Cerebellar cortex (tissue), 1 donor: ENCODE measurements around the gene SGMS1.
"Not testable (repeated sequence)": the region's sequence is repeated elsewhere in the genome, so short reads cannot be mapped to it uniquely, and the experiment has no call there.

Experiments
- DNase-seq: peaks from one replicate; pipeline ENCODE4 v3.0.0-alpha.2; 2015; ENCODE audit warnings: low spot score

SGMS1 gene

DNA sequence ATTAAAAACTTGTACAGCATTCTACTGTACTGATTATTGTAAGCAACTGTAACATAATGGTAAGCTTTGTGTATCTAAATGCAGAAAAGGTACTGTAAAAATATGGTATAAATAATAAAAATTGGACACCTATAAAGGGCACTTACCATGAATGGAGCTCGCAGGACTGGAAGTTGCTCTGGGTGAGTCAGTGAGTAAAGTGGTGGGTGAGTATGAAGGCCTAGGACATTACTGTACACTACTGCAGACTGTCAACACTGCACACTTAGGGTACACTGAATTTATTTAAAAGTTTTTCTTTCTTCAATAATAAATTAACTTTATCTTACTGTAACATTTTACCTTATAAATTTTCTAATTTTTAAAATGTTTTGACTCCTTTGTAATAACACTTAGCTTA, 253.8 kb downstream of the SGMS1 start:
- no peak for DNase-seq

DNA sequence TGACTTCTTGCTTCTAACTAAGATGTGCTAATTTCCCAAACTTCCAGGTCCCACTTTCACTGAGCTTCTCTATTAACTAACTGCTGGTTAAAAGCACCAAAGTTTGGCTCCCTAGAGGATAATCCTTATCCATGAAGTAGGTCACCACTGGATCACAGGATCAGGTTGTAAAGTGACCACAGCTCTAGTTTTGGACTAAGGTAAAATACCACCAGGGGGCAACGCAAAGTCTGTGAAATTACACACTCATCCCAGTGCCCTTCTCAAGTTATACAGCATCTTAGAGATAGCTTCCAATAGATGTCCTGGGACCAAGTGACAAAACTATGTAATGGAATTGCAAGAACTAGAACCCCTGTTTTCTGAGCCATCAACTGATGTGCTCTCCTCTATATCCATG, 256.0 kb downstream of the SGMS1 start:
- peak; percentile 30 for DNase-seq

DNA sequence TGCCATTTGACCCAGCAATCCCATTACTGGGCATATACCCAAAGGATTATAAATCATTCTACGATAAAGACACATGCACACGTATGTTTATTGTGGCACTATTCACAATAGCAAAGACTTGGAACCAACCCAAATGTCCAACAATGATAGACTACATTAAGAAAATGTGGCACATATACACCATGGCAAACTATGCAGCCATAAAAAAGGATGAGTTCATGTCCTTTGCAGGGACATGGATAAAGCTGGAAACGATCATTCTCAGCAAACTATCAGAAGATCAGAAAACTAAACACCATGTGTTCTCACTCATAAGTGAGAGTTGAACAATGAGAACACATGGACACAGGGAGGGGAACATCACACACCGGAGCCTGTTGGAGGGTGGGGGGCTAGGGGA, 257.3 kb downstream of the SGMS1 start:
- DNase-seq, result not testable (repeated sequence)

DNA sequence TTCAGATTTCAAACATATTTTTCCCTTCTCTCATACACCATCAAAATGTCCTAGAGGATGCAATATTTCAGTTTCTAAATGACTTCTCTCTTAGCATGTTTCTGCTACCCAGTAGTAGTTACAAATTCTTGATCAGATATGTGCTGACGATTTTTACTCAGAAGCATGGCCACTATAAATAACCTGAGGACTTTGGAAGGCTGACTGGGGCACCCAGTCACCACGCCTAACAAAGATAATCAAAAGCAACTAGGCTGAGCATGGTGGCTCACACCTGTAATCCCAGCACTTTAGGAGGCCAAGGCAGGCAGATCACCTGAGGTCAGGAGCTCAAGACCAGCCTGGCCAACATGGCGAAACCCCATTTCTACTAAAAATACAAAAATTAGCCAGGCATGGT, 259.0 kb downstream of the SGMS1 start:
- DNase-seq, result not testable (repeated sequence)

DNA sequence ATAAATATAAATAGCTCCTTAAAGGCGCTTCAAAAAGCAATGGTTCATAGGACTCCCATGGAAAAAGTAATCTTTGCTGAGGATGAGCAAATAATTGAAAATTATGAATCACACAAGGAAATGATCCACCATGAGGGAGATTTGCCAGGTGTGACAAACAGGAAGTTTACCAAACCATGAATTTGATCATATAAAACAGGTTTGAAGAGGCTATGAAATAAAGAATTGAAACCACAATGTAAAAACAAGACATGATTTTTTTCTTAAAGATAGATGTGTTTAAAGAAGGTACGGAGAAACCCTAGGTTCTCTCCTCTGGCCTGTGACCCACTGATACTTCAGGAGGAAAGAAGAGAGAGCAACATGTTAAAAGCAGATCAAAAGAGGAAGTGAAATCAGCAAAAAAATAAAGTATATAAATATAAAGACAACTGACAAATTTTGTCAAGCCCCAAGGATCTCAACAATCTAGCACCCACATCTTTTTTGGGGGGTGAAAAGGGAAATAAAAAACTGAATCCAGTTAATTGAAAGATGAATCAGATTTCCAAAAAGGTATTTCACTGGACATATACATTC, 261.1 kb downstream of the SGMS1 start:
- no peak for DNase-seq

DNA sequence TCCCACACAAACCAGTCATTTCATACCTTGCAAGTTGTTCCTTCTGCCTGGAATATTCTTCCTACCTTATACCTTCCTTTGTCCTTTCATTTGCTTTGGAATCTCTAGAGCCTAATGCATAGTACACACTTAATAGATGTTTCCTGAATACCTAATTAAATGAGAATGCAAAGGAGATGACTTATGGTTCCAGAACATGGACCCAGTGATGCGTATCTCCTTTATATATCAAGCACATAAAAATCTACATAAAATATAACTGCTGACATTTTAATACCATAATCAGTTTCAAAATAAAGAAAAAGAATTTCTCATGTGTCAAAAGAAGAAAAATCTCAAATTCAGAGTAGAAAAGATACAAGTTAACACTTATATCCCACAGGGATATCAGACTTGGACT, 261.8 kb downstream of the SGMS1 start:
- no peak for DNase-seq

DNA sequence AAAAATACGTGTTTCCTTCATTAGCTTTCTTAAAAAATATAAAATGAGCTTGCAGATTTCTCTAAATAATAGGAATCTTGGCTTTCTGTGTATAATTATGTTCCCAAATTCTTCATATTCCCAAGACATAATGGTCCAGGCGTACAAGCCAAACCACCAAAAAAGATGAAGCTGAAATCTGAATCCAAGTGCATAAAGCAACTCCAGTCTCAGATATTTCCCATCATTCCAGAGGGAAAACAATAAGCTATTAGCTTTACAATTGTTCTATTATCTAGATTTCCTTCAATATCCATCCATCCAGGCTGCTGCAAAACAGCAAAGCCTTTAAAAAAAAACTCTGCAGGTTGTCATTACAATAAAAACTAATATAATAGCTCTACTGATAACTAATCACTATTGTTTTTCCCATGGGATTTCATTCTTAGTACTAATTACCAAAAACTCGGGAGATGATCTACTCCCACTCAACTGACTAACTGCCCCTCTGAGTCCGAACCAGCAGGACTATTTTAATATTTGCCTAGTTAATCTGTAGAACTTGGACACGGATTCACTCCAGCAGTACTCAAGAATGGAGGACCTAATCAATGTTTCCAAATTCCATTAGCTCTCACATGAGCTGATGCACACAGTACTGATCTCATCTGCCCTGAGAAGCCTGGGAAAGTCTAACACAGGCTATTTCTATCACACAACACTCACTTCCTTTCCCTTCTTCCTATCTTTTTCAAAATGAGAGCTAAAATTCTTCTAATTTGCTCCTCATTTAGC, 263.5 kb downstream of the SGMS1 start:
- no peak for DNase-seq

DNA sequence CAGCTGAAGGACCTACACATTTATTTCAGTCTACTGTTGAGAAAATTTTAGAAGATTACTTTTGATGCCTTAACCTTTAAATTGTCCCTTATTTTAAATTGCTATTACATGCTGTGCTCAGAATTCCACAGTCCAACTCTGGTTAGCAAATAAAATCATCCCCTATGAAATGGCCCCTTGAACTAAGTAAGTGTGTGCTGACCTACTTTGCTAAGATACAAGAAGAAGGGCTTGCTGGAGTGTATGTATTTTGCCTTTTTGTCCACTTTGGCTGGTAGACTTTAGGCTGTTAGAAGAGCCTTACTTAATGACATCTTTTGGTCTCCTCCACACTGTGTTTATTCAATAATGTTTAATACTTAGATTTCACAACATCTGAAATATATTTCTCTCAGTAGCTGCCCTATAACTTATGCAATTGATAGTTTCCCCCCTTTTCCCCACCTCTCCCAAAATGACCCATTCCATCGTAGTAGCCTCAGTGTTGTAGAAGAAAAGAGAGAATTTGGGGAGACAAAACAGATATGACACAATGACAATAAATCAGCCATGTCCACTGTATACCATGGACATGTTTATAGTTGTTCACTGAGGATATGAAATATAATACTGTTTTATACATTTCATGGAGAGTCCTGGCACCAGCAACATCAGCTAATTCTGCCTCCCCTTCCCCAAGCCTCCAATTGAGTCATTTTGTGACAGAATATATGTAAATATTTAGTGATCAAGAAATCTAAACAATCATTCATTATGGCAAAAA, 264.6 kb downstream of the SGMS1 start:
- DNase-seq, result no peak

DNA sequence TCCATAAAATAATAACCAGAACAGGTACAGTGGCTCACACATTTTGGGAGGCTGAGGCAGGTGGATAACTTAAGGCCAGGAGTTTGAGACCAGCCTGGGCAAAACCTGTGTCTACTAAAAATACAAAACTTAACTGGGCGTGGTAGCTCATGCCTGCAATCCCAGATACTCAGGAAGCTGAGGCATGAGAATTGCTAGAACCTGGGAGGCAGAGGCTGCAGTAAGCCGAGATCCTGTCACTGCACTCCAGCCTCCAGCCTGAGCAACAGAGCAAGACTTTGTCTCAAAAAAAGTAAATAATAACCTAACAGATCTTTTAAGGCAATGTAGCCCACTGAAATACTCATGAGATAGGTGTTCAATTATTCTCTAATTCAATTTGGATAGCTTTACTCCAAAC, 265.3 kb downstream of the SGMS1 start:
- DNase-seq, result no peak

DNA sequence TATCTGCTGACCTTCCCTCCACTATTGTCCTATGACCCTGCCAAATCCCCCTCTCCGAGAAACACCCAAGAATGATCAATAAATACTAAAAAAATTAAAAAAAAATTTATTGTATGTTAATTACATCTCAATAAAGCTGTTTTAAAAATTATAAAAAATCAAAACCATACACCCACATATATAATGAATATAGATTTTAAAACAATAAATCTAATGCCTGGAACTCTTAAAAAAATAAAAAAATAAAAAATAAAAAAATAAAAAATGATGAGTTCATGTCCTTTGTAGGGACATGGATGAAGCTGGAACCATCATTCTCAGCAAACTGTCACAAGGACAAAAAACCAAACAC, 267.3 kb downstream of the SGMS1 start:
- DNase-seq, result not testable (repeated sequence)

DNA sequence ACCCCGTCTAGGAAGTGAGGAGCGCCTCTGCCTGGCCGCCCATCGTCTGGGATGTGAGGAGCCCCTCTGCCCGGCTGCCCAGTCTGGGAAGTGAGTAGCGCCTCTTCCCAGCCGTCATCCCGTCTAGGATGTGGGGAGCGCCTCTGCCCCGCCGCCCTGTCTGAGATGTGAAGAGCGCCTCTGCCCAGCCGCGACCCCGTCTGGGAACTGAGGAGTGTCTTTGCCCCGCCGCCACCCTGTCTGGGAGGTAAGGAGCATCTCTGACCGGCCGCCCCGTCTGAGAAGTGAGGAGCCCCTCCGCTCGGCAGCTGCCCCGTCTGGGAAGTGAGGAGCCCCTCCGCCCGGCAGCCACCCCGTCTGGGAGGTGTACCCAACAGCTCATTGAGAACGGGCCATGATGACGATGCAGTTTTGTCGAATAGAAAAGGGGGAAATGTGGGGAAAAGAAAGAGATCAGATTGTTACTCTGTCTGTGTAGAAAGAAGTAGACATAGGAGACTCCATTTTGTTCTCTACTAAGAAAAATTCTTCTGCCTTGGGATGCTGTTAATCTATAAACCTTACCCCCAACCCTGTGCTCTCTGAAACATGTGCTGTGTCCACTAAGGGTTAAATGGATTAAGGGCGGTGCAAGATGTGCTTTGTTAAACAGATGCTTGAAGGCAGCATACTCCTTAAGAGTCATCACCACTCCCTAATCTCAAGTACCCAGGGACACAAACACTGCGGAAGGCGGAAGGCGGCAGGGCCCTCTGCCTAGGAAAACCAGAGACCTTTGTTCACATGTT, 267.9 kb downstream of the SGMS1 start:
- DNase-seq, result not testable (repeated sequence)

DNA sequence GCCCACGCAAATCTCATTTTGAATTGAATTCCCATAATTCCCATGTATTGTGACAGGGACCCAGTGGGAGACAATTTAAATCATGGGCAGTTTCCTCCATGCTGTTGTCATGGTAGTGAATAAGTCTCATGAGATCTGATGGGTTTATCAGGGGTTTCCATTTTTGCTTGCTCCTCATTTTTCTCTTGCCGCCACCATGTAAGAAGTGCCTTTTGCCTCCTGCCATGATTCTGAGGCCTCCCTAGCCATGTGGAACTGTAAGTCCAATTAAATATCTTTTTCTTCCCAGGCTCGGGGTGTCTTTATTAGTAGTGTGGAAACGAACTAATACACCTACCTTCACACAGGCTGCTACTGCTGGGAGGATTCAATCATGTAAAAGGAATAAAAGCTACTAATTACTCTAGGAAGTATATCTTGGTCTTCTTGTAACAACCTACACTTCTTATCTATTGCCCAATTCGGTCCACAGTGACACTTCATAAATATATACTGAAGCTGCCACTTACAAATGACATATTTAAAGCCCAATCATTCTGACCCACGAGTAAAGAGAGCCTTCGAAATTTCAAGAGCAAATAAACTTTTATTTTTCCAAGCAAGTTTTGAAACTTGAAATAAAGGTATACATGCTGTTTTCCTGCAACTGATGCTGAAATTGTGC, 272.1 kb downstream of the SGMS1 start:
- no peak for DNase-seq

DNA sequence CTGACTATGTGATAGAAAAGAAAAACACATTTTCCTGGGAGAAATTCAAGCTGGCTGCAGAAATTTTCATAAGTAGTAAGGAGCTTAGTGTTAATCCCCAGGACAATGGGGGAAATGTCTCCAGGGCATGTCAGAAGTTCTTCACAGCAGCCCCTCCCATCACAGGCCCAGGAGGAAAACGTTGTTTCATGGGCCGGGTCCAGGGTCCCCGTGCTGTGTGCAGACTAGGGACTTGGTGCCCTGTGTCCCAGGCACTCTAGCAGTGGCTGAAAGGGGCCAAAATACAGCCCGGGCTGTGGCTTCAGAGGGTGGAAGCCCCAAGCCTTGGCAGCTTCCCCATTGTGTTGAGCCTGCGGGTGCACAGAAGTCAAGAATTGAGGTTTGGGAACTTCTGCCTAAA, 273.4 kb downstream of the SGMS1 start:
- no peak for DNase-seq

DNA sequence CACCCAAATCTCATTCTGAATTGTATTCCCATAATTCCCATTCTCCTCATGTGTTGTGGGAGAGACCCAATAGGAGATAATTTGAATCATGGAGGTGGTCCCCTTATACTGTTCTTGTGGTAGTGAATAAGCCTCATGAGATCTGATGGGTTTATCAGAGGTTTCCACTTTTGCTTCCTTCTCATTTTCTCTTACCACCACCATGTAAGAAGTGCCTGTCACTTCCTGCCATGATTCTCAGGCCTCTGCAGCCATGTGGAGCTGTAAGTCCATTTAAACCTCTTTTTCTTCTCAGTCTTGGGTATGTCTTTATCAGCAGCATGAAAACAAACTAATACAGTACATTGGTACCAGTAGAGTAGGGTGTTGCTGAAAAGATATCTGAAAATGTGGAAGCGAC, 274.2 kb downstream of the SGMS1 start:
- DNase-seq, result no peak

DNA sequence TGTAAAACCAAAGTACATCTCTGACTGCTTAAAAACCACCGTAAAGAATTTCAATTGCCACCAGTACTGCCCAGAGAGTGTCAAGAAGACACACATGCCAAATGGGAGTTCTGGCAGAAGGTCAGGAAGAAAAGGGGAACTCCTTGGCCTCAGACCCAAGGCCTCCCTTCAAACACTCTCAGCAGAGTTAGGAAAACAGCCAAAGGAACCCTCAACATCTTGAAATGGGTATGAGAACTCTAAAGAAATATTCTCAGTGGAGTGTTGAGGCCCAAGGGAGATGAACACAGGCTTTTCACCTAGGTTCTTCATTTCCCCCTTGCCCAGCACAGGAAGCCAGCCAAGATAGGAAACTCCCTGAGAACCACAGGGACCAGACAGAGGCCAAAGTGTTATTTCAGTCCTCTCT, 276.4 kb downstream of the SGMS1 start:
- no peak for DNase-seq

DNA sequence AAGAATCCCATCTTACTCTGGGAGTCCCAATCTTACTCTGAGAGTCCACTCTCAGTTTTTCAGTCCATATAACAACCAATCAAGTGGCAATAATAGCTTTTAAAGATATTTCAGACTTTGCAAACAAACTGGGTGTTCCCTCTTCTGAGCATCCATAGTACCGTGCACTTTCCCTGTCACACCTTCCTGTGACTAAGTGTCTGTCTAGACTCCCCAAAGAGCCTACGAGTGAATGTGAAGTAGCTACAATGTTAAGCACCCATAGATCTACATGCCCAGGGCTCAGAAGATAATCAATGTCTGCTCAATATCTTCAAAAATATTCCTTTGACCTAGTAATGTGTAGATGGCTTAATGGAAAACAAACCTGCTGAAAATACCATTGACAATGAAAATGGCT, 276.8 kb downstream of the SGMS1 start:
- no peak for DNase-seq

DNA sequence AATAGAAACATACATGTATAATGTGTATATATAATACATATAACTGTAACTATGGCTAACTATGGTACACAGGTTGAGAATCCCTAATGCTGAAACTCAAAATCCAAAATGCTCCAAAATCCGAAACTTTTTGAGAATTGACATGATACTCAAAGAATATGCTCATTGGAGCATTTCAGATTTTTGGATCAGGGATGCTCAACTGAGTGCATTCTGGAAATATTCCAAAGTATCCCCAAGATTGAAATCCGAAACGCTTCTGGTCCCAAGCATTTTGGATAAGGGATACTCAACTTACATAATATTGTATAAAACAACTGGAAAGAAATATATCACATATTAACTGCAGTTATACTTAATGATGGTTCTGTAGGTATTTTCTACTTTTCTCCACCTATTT, 278.2 kb downstream of the SGMS1 start:
- no peak for DNase-seq

DNA sequence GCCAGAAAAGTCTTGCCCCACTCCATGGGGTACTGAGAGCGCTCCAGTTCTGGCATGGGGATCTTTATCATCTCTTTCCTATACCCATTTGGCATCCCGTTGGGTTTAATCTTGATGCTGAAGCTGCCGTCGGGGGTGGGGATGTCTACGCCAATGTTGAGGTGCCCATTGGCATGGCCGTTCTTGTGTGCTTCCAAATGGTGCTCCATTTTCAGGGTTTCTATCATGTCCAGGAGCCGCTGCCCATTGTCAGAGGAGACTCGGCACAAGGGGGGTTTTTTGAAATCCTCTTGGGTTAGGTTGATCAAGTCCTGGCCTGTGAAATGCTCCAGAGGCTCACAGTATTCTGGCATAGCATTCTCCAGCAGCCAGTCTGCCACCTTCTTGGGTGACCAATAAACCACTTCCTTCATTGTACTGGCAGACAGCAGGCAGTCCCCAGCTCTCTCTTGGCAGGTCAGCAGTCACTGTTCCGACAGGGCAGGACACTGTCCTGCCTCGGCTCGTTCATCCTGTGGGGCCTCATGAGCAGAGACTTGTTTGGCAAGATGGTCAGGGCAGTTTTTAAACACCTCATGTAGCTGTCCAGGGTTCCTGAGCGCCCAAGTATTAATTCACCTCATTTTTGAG, 279.9 kb downstream of the SGMS1 start:
- no peak for DNase-seq

DNA sequence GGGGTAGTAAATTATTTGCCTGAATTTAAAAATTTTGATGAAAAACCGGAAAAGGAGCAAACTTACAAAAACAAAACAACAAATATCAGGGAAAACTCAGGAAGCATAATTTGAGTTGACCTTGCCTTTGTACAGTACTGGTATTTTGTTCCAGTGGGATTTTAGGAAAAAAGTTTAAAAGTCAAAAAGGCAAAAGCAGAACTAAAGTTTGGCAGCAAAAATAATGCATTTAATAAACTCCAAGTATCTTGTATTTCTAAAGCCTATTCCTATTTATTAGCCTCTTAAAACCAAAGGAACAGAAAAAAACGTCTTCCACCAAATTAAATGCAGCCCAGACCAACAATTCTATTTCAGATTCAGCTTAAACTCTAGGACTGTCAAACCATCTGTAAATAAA, 281.8 kb downstream of the SGMS1 start:
- DNase-seq, result no peak

DNA sequence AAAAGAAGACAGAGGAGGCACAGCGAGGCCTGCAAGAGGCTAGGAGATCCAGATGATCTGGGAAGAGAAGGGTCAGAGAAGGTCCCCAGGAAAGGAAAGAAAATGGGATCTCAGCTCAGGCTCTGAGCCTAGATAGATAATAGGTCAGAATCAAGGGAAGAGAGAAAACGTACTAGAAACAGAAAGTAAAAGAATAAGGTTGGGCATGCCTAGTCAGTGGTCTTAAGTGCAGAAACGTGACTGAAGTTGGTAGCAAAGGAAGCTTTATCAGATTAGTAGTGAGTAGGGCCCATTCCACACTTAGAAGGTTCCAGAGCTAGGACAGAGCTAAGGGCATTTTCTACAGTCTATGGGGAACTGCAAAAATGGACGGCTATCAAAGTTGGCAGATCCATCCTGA, 287.6 kb downstream of the SGMS1 start:
- DNase-seq, result no peak

DNA sequence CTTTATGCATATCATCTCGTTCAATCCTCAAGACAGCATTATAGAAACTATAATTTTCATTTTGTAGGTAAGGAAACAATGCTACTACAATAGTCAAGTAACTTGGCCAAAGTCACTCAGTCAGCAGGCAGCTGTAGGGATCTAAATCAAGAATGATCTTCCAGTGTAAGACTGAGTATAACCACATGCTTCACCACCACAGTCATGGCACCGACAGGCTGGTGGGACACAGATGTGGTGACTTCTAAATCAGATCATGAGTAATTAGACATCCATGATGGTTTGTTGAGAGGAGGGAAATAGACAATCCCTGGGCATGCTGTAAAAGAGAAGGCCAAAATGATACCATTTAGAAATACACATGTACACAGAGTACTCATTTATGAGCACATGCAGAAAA, 288.4 kb downstream of the SGMS1 start:
- DNase-seq, result no peak

DNA sequence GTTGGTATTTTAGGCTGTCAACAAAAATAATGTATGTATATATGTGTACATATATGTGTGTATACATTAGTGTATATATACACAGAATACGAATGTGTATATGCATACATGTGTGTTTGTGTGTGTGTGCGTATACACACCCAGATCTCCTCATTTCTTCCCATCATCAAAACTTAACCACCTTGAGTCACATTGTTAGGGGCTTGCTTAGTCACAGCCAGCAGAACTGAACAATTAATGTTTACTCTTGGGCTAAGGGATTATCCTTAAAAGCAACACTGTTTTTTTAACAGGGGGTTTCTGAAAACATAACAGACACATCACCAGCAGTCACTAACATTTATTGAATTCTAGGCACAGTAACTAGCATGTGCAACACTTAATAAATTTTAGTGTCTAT, 289.5 kb downstream of the SGMS1 start:
- no peak for DNase-seq
